PC-9 (cell line): ENCODE results near the gene NEBL.

Experiments
- EZH2 ChIP-seq: fragments of 200-600 bp; sonication (generic); IDR thresholded peaks from 2 replicates; pipeline ENCODE4 v1.8.0; 2017; ENCODE audit warnings: antibody characterized with exemption, low read depth
- TF ChIP-seq, protein P1 (sequence below): fragments of 200-600 bp; sonication (generic); conservative IDR thresholded peaks from 2 replicates; pipeline ENCODE4 v1.6.1; 2017; ENCODE audit warnings: mixed run types, antibody characterized with exemption, mild to moderate bottlenecking, moderate library complexity

DNA sequence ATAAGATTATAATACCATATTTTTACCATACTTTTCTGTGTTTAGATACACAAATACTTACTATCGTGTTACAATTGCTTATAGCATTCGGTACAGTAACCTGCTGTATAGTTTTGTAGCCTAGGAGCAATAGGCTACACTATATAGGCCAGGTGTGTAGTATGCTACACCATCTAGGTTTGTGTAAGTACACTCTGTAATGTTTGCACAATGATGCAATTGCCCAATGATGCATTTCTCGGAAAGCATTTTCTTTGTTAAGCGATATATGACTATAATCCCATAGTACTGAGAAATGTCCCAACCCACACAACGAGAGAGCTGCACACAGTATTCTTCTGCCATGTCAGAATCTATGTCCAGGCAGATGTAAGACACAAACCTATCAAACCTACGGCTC lies 160.0 kb downstream of the NEBL start:
- TF ChIP-seq, protein P1, sequence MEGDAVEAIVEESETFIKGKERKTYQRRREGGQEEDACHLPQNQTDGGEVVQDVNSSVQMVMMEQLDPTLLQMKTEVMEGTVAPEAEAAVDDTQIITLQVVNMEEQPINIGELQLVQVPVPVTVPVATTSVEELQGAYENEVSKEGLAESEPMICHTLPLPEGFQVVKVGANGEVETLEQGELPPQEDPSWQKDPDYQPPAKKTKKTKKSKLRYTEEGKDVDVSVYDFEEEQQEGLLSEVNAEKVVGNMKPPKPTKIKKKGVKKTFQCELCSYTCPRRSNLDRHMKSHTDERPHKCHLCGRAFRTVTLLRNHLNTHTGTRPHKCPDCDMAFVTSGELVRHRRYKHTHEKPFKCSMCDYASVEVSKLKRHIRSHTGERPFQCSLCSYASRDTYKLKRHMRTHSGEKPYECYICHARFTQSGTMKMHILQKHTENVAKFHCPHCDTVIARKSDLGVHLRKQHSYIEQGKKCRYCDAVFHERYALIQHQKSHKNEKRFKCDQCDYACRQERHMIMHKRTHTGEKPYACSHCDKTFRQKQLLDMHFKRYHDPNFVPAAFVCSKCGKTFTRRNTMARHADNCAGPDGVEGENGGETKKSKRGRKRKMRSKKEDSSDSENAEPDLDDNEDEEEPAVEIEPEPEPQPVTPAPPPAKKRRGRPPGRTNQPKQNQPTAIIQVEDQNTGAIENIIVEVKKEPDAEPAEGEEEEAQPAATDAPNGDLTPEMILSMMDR, result no peak
- no peak for TF ChIP-seq EZH2
